Raji (cell line): ENCODE measurements around the gene ADAM22.

Experiments used
- POLR2A ChIP-seq: IDR thresholded peaks from 2 replicates; pipeline ENCODE4 v1.6.1; 2011; ENCODE audit warnings: low read depth, low read length, control low read depth; ENCODE audit not compliant: insufficient read depth

ADAM22 gene

GRCh38 chr7:87944547-87944946 lies 10.5 kb downstream of the ADAM22 start:
- no peak for TF ChIP-seq POLR2A

GRCh38 chr7:87948371-87948770 lies 14.3 kb downstream of the ADAM22 start:
- no peak for TF ChIP-seq POLR2A

GRCh38 chr7:87959336-87959735 lies 25.3 kb downstream of the ADAM22 start:
- TF ChIP-seq POLR2A, result no peak

GRCh38 chr7:87960239-87960638 lies 26.2 kb downstream of the ADAM22 start:
- TF ChIP-seq POLR2A, result no peak

GRCh38 chr7:87961754-87962153 lies 27.7 kb downstream of the ADAM22 start:
- no peak for TF ChIP-seq POLR2A

DNA sequence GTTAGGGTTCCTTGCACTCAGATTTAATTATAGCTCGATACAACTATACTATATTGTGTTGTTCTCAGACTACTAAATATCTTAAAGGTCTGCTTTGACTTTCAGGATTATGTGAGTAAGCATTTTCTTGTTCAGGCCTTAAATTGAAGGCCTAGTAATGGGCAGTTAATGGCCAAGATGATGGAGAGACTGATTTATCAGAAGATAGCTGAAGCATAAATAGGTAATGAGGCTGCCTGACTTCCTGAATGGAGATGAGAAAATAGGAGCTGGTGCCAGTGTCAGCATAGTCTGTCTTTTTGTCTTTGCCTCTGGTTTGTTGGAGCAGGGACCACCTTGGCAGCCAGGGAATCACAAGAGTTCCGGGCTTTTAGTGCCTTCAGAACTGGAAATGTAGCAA lies 32.2 kb downstream of the ADAM22 start:
- no peak for TF ChIP-seq POLR2A

- no peak for TF ChIP-seq POLR2A
Observed at GRCh38 chr7:87968021-87968420, 34.0 kb downstream of the ADAM22 start.

GRCh38 chr7:87982116-87982515 lies 48.1 kb downstream of the ADAM22 start:
- TF ChIP-seq POLR2A, result no peak

DNA sequence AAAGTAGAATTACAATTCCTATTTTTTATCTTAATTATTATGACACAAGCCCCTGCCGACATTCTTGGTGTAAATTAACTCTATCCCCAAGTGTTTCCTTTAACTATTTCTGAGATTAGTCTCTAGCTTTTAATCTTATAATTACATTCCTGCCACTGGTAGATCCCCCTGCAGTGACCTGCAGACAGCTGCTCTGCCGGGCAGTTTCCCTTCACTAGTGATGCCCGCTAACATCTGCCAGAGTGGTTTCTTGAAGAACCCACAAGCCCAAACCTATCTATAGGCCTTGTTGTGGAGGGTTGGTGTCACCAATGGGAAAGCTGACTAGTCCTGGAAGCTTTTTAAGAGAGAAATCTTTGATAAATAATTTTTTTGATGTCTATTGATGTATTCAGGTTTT lies 50.0 kb downstream of the ADAM22 start:
- TF ChIP-seq POLR2A, result no peak

GRCh38 chr7:87993269-87993668 lies 59.2 kb downstream of the ADAM22 start:
- TF ChIP-seq POLR2A, result no peak

DNA sequence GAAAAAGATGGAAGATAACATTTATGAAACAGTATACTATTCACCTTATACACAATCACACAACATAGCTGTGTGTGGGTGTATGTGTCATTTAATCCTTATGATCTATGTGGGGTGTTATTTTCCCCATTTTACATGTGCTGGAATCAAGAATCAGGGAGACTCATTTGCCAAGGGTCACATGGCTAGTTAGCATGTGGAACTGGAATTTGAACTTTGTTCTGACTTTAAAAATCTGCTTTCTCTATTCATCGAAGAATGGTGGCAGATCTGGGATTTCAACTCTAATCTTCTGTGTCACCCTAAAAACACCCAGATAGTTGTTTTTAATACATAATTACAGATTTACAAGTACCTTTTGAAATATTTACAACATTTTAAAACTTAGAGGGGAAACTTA lies 65.2 kb downstream of the ADAM22 start:
- TF ChIP-seq POLR2A, result no peak

DNA sequence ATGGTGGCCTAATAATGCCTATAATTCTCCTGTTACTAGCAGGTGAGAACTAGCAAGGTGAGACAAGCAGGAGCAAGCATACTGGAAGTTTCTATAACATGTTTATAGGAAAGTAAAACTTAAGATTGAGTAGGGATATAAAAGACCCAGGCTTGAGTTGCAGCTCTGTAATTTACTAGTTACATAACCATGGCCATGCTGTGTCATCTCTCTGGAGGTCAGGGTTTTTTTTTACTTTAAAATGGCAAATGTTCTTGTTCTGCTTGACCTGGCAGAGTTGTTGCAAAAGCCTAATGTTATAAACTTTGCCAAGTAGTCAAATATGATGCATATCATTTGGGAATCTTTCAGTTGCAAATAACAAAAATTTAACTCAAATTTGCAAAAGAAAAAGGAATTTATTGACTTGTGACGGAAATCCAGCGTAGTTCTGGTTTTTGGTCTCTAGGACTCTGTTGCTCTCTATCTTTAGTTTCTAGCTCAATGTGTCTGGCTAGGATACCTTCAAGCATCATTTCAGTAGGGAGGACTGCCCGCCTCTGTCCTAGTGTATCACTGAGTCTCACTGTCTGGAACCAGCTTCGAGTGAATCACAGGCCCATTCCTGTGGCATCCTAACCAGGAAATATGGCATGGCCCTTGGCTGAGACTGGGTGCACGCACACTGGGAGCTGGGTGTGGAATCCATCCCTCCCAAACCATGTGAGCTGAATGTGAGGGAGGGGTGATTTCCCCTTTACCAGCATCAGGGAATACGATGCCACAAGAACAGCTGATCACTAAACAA lies 67.9 kb downstream of the ADAM22 start:
- TF ChIP-seq POLR2A, result no peak

DNA sequence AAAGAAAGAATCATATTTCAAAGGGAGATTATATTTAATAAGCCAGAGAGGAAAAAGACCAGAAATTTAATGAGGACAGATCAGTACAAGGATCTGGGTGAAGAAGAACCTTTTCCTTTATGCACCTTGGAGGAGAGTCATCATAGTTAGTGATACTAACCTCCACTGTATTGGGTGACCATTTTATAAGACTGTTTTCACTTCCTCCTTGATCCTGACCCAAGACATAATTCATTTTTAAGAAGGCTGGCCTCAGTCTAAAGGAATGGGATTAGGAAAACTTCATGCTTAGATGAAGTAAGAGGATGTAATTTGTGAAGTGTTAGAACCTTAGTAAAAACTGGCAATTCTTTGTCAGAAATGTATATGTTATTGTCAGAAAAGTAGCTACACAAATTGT lies 68.6 kb downstream of the ADAM22 start:
- no peak for TF ChIP-seq POLR2A

DNA sequence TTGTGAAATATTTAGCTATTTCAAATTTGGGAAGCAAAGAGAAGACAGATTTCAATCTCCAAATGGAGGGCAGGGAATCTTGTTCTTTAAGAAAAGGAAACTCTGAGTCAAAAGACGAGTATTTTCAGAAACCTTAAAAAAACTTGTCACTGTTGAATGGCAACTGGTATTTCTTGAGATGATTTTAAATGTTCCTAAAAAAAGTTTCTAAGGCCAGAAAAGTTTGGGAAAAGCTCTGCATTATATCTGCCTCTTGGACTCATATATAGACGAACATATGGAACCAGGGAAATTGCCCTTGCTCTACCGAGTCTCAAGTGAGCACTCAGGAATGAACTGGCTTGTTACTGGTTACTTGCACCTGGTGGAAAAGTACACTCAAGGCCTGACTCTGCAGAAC lies 69.5 kb downstream of the ADAM22 start:
- TF ChIP-seq POLR2A, result no peak

DNA sequence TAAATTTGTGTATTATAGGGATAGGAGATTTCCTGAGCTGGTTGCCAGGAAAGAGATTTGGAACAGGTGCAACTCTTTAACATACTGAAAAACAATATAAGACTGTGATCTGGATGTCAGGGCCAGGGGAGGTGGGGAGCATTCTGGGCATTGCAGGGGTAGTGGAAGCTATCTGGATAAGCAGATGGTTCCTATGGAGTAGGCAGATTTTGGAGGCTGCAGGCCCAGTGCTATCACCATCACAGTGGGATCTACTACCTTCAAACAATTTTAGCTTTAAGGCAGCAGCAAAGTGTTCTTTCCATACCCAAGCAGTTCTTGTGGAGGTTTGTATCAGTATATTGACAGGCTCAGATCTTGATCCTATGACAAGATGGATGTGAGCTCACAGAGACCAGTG lies 71.1 kb downstream of the ADAM22 start:
- TF ChIP-seq POLR2A, result no peak

- TF ChIP-seq POLR2A, result no peak
Observed at GRCh38 chr7:88009651-88010050, 75.6 kb downstream of the ADAM22 start.

DNA sequence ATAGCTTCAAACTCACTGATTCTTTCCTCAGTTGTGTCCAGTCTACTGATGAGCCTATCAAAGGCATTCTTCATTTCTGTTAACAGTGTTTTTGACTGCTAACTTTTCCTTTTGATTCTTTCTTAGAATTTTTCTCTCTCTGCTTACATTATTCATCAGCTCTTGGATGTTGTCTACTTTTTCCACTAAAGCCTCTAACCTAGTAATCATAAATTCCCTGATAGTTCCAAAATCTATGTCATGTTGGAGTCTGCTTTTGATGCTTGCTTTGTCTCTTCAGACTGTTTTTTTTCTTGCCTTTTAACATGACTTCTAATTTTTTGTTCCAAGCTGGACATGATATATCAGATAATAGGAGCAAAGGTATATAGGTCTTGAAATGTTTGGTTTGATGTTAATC lies 78.0 kb downstream of the ADAM22 start:
- TF ChIP-seq POLR2A, result no peak

DNA sequence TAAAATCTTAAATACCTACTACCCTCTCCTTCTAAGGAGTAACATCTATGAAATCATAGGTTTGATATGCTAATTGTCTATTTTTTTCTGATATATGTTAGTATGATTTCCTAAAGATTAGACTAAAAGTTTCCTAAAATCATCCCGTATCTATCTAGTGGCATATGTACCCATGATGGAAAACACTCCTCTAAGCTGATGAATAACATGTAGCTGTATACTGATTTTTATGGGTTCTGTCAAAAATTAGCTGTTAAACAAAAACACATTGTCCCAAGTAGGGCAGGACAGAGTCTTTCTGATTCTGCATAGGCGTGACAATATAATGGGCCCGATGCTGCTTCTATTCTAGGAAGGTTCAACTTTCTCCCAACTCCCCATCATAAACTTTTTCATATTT lies 79.9 kb downstream of the ADAM22 start:
- TF ChIP-seq POLR2A, result no peak

- TF ChIP-seq POLR2A, result no peak
Observed at GRCh38 chr7:88014581-88014980, 80.5 kb downstream of the ADAM22 start.
